Body of pancreas (tissue), 4 donors: ENCODE results near the gene LRIG1.

ENCODE experiments used
- CTCF ChIP-seq, 7 experiments: fragments of 450-650 bp in 4 of 7; fragments of 200-600 bp in 3 of 7; sonication (generic) in 3 of 7; IDR thresholded peaks; one replicate each; pipeline ENCODE4 v1.5.1; 2016 to 2019; ENCODE audit warnings: antibody characterized with exemption in 7 of 7
- POLR2A ChIP-seq, 3 donors: fragments of 450-650 bp; IDR thresholded peaks; one replicate each; pipeline ENCODE4 v1.6.1; 2016; ENCODE audit warnings: antibody characterized with exemption in 3 of 3, mild to moderate bottlenecking in 2 of 3

GRCh38 chr3:66493458-66494099 is 7.2 kb downstream of the LRIG1 start:
- TF ChIP-seq POLR2A (IDR thresholded peaks at IDR 0.05) (no peak), CTCF (IDR thresholded peaks at IDR 0.05) (no peak)
